Pancreas (tissue), 10 donors: ENCODE results near the gene SLC24A3. TPM values are rescaled to one million over a fixed set of nuclear protein-coding genes. Genes with fewer than 3 reads are reported as not detected.

Experiments used
- ATAC-seq, 4 donors: fragments of 200-7000 bp; cut with Tn5 transposase; one replicate each; pipeline versions ENCODE4 v1.8.0 to v1.9.1; 2020; ENCODE audit warnings: mild to moderate bottlenecking in 4 of 4, moderate library complexity in 4 of 4
- DNase-seq, 6 donors: peaks; one replicate each; pipeline ENCODE4 v3.0.0-alpha.2; 2020
- FAIRE-seq: peaks from 2 replicates; lab custom pipeline; 2012; peaks lifted over from hg19 to GRCh38; lab: Jason Lieb, UNC
- H3K27ac ChIP-seq, 4 donors: fragments of 200-600 bp; sonication (generic); 1 replicate in 3 of 4; 2 replicates in 1 of 4; pipeline versions ENCODE4 v1.5.0 to v1.8.0; 2020
- H3K27me3 ChIP-seq, 4 donors: fragments of 200-600 bp; one replicate each; pipeline ENCODE4 v1.8.0; 2021
- H3K36me3 ChIP-seq, 3 donors: fragments of 200-600 bp; sonication (generic) in 1 of 3; one replicate each; pipeline versions ENCODE4 v1.5.0 to v1.8.0; 2020 to 2021
- H3K4me1 ChIP-seq, 3 donors: fragments of 200-600 bp; one replicate each; pipeline ENCODE4 v1.8.0; 2021
- H3K4me3 ChIP-seq, 4 donors: fragments of 200-600 bp; sonication (generic) in 2 of 4; one replicate each; pipeline versions ENCODE4 v1.5.0 to v1.8.0; 2020 to 2021
- H3K9me3 ChIP-seq, 4 donors: fragments of 200-600 bp; one replicate each; pipeline ENCODE4 v1.8.0; 2021
- CTCF ChIP-seq, 4 donors: fragments of 200-600 bp; sonication (generic) in 3 of 4; IDR thresholded peaks; one replicate each; pipeline versions ENCODE4 v1.5.0 to v1.8.0; 2021; ENCODE audit warnings: antibody characterized with exemption in 4 of 4
- WGBS, 2 donors: extraction: QIAGEN DNeasy Blood & Tissue Kit; methylation state at CpG; one replicate each; pipeline ENCODE4 v1.1.7; 2013; 5-methylcytosine and 5-hydroxymethylcytosine counted together
- intact Hi-C, 3 donors: fragments of 100-400 bp; cut with DNase I; formaldehyde crosslinking; loops; one replicate each; pipeline versions ENCODE4 v1.11.1 to v1.14.2; 2022
- polyA plus RNA-seq, 2 donors: library from polyadenylated mRNA; stranded (reverse); fragments of 200-250 nt; gene quantifications; one replicate each; pipeline ENCODE4 v1.2.3, GENCODE V29; 2013
- total RNA-seq, 6 donors: library from RNA; stranded (reverse); fragmentation: NEBNext Ultra II Directional in 4 of 6; extraction: Animal tissue kit (Norgen Biotek cat#: 25700) in 4 of 6; gene quantifications; one replicate each; pipeline versions ENCODE4 v1.2.1 to v1.2.4, GENCODE V29; 2021 to 2023
- donor health status: healthy with polysubstance abuse.
- donor health status: DM: no; HTN: no; CAD: no; lungs with moderate emphysema.
- donor health status: DM: no; HTN: no; CAD: no.
- donor health status: control.
- donor health status: control.
- donor health status: Bipolar disorder and iron deficiency.
- donor health status: DM: yes; HTN: yes; CAD: no.
- donor health status: DM: no; HTN: no; CAD: no.
- donor health status: DM: no; HTN: no; CAD: no.
- donor health status: DM: yes; HTN: yes; CAD: no.

SLC24A3 gene
- total and polyA plus RNA-seq, 8 donors, result 0.28 to 0.87 (median 0.49) TPM

- no peaks in the 10 kb centered on the region for H3K36me3 ChIP-seq
- no peak for TF ChIP-seq CTCF (IDR thresholded peaks at IDR 0.05)
- H3K27ac ChIP-seq, result no peak overlapping the region
- H3K9me3 ChIP-seq, result no peaks in the 10 kb centered on the region
- H3K4me3 ChIP-seq, result no peak overlapping the region
- intact Hi-C loops, result no loop called here
- FAIRE-seq (no peak), ATAC-seq (no peak), DNase-seq (no peak)
- no peaks in the 10 kb centered on the region for H3K27me3 ChIP-seq
- H3K4me1 ChIP-seq, result no peaks in the 10 kb centered on the region
These were observed 291.8 kb downstream of the SLC24A3 start for GRCh38 chr20:19504251-19504650.

- H3K4me3 ChIP-seq, result no peak overlapping the region
- H3K36me3 ChIP-seq, result no peaks in the 10 kb centered on the region
- whole genome bisulfite sequencing, 2 donors, result 46 to 51% methylated on average over 1 of the region's 1 CpG
- intact Hi-C loops, result no loop called here
- no peak overlapping the region for H3K27ac ChIP-seq
- no peak for TF ChIP-seq CTCF (IDR thresholded peaks at IDR 0.05)
- H3K4me1 ChIP-seq, result no peaks in the 10 kb centered on the region
- FAIRE-seq (no peak), ATAC-seq (no peak), DNase-seq (no peak)
- no peaks in the 10 kb centered on the region for H3K27me3 ChIP-seq
- H3K9me3 ChIP-seq, result no peaks in the 10 kb centered on the region
These were observed 293.6 kb downstream of the SLC24A3 start for GRCh38 chr20:19506021-19506420.

- H3K27ac ChIP-seq, result no peak overlapping the region
- no peaks in the 10 kb centered on the region for H3K36me3 ChIP-seq
- no peak for DNase-seq
- ATAC-seq, result no peak
- no peak for FAIRE-seq
- WGBS, 2 donors, result 62 to 75% methylated on average over 5 of the region's 5 CpGs
- H3K4me3 ChIP-seq, result no peak overlapping the region
- H3K9me3 ChIP-seq, result no peaks in the 10 kb centered on the region
- H3K4me1 ChIP-seq, result no peaks in the 10 kb centered on the region
- intact Hi-C loops, result no loop called here
- TF ChIP-seq CTCF (IDR thresholded peaks at IDR 0.05), result no peak
- no peaks in the 10 kb centered on the region for H3K27me3 ChIP-seq
These were observed 296.0 kb downstream of the SLC24A3 start for GRCh38 chr20:19508449-19508848.

- WGBS, 2 donors, result 80 to 86% methylated on average over 2 of the region's 2 CpGs
- intact Hi-C loops, result no loop called here
- no peaks in the 10 kb centered on the region for H3K9me3 ChIP-seq
- no peaks in the 10 kb centered on the region for H3K4me1 ChIP-seq
- H3K27me3 ChIP-seq, result no peaks in the 10 kb centered on the region
- no peak for TF ChIP-seq CTCF (IDR thresholded peaks at IDR 0.05)
- no peak overlapping the region for H3K4me3 ChIP-seq
- FAIRE-seq (no peak), DNase-seq (no peak), ATAC-seq (no peak)
- no peak overlapping the region for H3K27ac ChIP-seq
- H3K36me3 ChIP-seq, result no peaks in the 10 kb centered on the region
These were observed 298.2 kb downstream of the SLC24A3 start for GRCh38 chr20:19510611-19511010.

GRCh38 chr20:19511931-19512330 lies 299.5 kb downstream of the SLC24A3 start:
- Histone ChIP-seq H3K27me3 (no peaks in the 10 kb centered on the region), H3K9me3 (no peaks in the 10 kb centered on the region), H3K4me3 (no peak overlapping the region), H3K4me1 (no peaks in the 10 kb centered on the region), H3K27ac (no peak overlapping the region), H3K36me3 (no peaks in the 10 kb centered on the region)
- intact Hi-C loops, result no loop called here
- no peak for FAIRE-seq
- TF ChIP-seq CTCF (IDR thresholded peaks at IDR 0.05), result no peak
- WGBS, 2 donors, result 80 to 85% methylated on average over 4 of the region's 4 CpGs
- ATAC-seq, result no peak
- no peak for DNase-seq
